ENCODE data around the gene ANGPTL7.

ANGPTL7 gene

GRCh38 chr1:11207898-11208611, 18.9 kb downstream of the ANGPTL7 start:
- DNase-seq = no peak

- DNase-seq = no peak
These were observed 22.3 kb downstream of the ANGPTL7 start for GRCh38 chr1:11211461-11211860.

- DNase-seq = no peak
These were observed 22.9 kb downstream of the ANGPTL7 start for GRCh38 chr1:11211925-11212587.

GRCh38 chr1:11214698-11215380, 25.7 kb downstream of the ANGPTL7 start:
- no peak for DNase-seq

- DNase-seq = no peak
These were observed 26.3 kb downstream of the ANGPTL7 start for GRCh38 chr1:11215381-11216005.

- no peak for DNase-seq
These were observed 26.9 kb downstream of the ANGPTL7 start for GRCh38 chr1:11216074-11216473.

GRCh38 chr1:11227106-11228077, 38.2 kb downstream of the ANGPTL7 start:
- DNase-seq = no peak

- no peak for DNase-seq
These were observed 40.0 kb downstream of the ANGPTL7 start for GRCh38 chr1:11229203-11229602.

- no peak for DNase-seq
These were observed 44.1 kb downstream of the ANGPTL7 start for GRCh38 chr1:11233208-11233607.

- DNase-seq = no peak
These were observed 48.2 kb downstream of the ANGPTL7 start for GRCh38 chr1:11237356-11237755.

- no peak for DNase-seq
These were observed 49.2 kb downstream of the ANGPTL7 start for GRCh38 chr1:11238311-11238710.

- no peak for DNase-seq
These were observed 56.1 kb downstream of the ANGPTL7 start for GRCh38 chr1:11245248-11245647.
